Sciatic nerve (tissue), 2 donors: Measurements from ENCODE around the gene CELSR1. TPM values are rescaled to one million over a fixed set of nuclear protein-coding genes. Genes with fewer than 3 reads are reported as not detected.
"Not testable (repeated sequence)": the region's sequence is repeated elsewhere in the genome, so short reads cannot be mapped to it uniquely, and the experiment has no call there.

Experiments used
- ATAC-seq: fragments of 200-7000 bp; cut with Tn5 transposase; one replicate; pipeline ENCODE4 v1.9.1; 2020; ENCODE audit warnings: mild to moderate bottlenecking, moderate library complexity
- DNase-seq: peaks from one replicate; pipeline ENCODE4 v3.0.0-alpha.2; 2020; ENCODE audit warnings: low spot score
- intact Hi-C: fragments of 100-400 bp; cut with DNase I; formaldehyde crosslinking; loops from one replicate; pipeline ENCODE4 v1.14.2; 2022
- total RNA-seq: library from RNA; stranded (reverse); fragmentation: NEBNext Ultra II Directional; extraction: Animal tissue kit (Norgen Biotek cat#: 25700); gene quantifications from one replicate; pipeline ENCODE4 v1.2.1, GENCODE V29; 2021
- donor health status: DM: no; HTN: no; CAD: no.
- donor health status: DM: no; HTN: no; CAD: no.

Gene CELSR1
- total RNA-seq, 1 donor from 2014 or later: 1.9 TPM

DNA sequence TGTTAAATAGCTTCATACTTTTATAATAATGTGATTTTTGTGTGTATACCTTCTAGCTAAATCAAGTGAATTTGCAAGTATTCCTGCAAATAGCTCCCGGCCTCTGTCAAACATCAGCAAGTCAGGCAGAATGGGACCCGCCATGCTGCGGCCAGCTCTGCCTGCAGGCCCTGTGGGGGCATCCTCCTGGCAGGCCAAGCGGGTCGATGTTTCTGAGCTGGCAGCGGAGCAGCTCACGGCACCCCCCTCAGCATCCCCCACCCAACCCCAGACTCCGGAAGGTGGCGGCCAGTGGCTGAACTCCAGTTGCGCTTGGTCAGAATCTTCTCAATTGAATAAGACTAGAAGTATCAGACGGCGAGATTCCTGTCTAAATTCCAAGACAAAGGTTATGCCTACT is 221.4 kb downstream of the CELSR1 start:
- ATAC-seq: no peak
- DNase-seq: no peak
- intact Hi-C loops: loop anchor here (10.0 kb wide), 1 partner anchor 321 kb away; no protein-coding TSS in a partner anchor

GRCh38 chr22:46312848-46313247 is 224.6 kb downstream of the CELSR1 start:
- not testable (repeated sequence) for DNase-seq, ATAC-seq
- intact Hi-C loops: loop anchor here (10.0 kb wide), 1 partner anchor 318 kb away; no protein-coding TSS in a partner anchor

DNA sequence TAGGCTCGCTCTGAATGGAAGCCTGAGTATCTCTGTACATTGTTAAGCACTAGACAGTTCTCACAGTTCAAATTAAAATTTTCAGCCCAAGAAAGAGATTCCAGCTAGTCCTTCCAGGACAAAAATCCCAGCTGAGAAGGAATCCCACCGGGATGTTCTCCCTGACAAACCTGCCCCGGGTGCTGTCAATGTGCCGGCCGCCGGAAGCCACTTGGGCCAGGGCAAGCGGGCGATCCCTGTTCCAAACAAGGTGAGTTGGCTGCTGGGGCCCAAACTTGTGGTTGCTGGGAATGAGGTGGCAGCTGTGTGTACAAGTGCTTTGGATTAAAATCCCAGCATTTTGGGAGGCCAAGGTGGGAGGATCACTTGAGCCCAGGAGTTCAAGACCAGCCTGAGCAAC is 225.4 kb downstream of the CELSR1 start:
- ATAC-seq (no peak), DNase-seq (no peak)
- intact Hi-C loops: loop anchor here (10.0 kb wide), 1 partner anchor 317 kb away; no protein-coding TSS in a partner anchor

Other genes starting within 250 kb of the CELSR1 start
- gene GTSE1, start 240.8 kb downstream of the CELSR1 start, total RNA-seq: 0.49 TPM
- gene TRMU, start 201.9 kb downstream of the CELSR1 start, total RNA-seq: 34.1 TPM
- gene GRAMD4, start 82.8 kb upstream of the CELSR1 start, total RNA-seq: 51.5 TPM
- 27.3 TPM for gene CERK, start 200.6 kb upstream of the CELSR1 start, total RNA-seq
- gene TBC1D22A, start 225.0 kb upstream of the CELSR1 start, total RNA-seq: 36.3 TPM